ENCODE data around the gene SBF2.

DNA sequence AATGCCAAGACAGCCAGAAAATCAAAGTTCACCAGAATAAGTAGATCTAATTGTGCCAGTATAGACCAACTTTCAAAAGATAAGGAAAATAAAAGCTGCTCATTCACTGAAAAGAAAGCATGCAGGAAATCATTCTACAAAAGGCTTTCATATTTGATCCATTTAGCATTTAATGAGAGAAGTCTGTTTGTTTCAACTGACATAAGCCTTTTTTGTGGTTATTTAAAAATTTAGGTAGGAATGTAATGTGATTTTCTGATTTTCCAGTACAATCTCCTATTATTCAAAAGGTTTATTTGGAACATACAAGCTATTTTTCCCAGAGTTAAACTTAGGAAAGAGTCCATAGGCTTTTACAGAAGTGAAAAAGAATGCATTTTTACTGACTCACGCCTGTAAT is 92.7 kb downstream of the SBF2 start:
- TF ChIP-seq, protein P1, sequence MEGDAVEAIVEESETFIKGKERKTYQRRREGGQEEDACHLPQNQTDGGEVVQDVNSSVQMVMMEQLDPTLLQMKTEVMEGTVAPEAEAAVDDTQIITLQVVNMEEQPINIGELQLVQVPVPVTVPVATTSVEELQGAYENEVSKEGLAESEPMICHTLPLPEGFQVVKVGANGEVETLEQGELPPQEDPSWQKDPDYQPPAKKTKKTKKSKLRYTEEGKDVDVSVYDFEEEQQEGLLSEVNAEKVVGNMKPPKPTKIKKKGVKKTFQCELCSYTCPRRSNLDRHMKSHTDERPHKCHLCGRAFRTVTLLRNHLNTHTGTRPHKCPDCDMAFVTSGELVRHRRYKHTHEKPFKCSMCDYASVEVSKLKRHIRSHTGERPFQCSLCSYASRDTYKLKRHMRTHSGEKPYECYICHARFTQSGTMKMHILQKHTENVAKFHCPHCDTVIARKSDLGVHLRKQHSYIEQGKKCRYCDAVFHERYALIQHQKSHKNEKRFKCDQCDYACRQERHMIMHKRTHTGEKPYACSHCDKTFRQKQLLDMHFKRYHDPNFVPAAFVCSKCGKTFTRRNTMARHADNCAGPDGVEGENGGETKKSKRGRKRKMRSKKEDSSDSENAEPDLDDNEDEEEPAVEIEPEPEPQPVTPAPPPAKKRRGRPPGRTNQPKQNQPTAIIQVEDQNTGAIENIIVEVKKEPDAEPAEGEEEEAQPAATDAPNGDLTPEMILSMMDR (IDR thresholded peaks at IDR 0.05; ENCODE audit: borderline replicate concordance, extremely low read depth, low read length, poor library complexity, severe bottlenecking): no peak
- no peak for TF ChIP-seq EZH2 (IDR thresholded peaks at IDR 0.05; ENCODE audit: borderline replicate concordance, low read depth, low read length, severe bottlenecking)
